MM.1S (cell line): Measurements from ENCODE around the gene PCDH1.

ENCODE experiments used
- DNase-seq: peaks from one replicate; pipeline ENCODE4 v3.0.0-alpha.2; 2015
- H2AFZ ChIP-seq: fragments of 300-600 bp; sonication (generic); 2 replicates; pipeline ENCODE4 v1.6.0; 2016; ENCODE audit warnings: antibody characterized with exemption, low read length
- H3F3A ChIP-seq: fragments of 300-600 bp; sonication (generic); 2 replicates; pipeline ENCODE4 v1.6.1; 2016; ENCODE audit warnings: mild to moderate bottlenecking, antibody characterized with exemption, low read length, moderate library complexity, mixed read lengths; ENCODE audit not compliant: insufficient read depth
- H3K27ac ChIP-seq: fragments of 300-600 bp; sonication (generic); 2 replicates; pipeline ENCODE4 v1.5.1; 2016; ENCODE audit warnings: mild to moderate bottlenecking, low read length
- H3K27me3 ChIP-seq: fragments of 300-600 bp; sonication (generic); replicated peaks from 2 replicates; pipeline ENCODE4 v1.6.0; 2016; ENCODE audit warnings: low read length; ENCODE audit not compliant: insufficient read depth
- H3K36me3 ChIP-seq: fragments of 300-600 bp; sonication (generic); replicated peaks from 2 replicates; pipeline ENCODE4 v1.6.1; 2016; ENCODE audit warnings: mild to moderate bottlenecking, low read length, mixed read lengths; ENCODE audit not compliant: insufficient read depth
- H3K4me1 ChIP-seq: fragments of 300-600 bp; sonication (generic); 2 replicates; pipeline ENCODE4 v1.6.1; 2016; ENCODE audit warnings: low read length, mixed read lengths
- H3K4me2 ChIP-seq: fragments of 300-600 bp; sonication (generic); 2 replicates; pipeline ENCODE4 v1.6.0; 2016; ENCODE audit warnings: low read depth, low read length
- H3K4me3 ChIP-seq: fragments of 300-600 bp; sonication (generic); 2 replicates; pipeline ENCODE4 v1.5.1; 2016; ENCODE audit warnings: low read length, mixed read lengths
- H3K79me2 ChIP-seq: fragments of 300-600 bp; sonication (generic); 2 replicates; pipeline ENCODE4 v1.6.1; 2016; ENCODE audit warnings: mixed run types, low read length, mixed read lengths
- H3K9ac ChIP-seq: fragments of 300-600 bp; sonication (generic); 2 replicates; pipeline ENCODE4 v1.6.1; 2016; ENCODE audit warnings: low read length, mixed read lengths
- H3K9me2 ChIP-seq: fragments of 300-600 bp; sonication (generic); replicated peaks from 2 replicates; pipeline ENCODE4 v1.6.1; 2016; ENCODE audit warnings: mild to moderate bottlenecking, low read length, mixed read lengths; ENCODE audit not compliant: insufficient read depth
- H3K9me3 ChIP-seq: fragments of 300-600 bp; sonication (generic); replicated peaks from 2 replicates; pipeline ENCODE4 v1.6.1; 2016; ENCODE audit warnings: mild to moderate bottlenecking, low read length, mixed read lengths; ENCODE audit not compliant: insufficient read depth
- H4K20me1 ChIP-seq: fragments of 300-600 bp; sonication (generic); 2 replicates; pipeline ENCODE4 v1.6.1; 2016; ENCODE audit warnings: mild to moderate bottlenecking, low read length, moderate library complexity, mixed read lengths; ENCODE audit not compliant: insufficient read depth
- CTCF ChIP-seq: fragments of 300-600 bp; sonication (generic); IDR thresholded peaks from 2 replicates; pipeline ENCODE4 v1.5.1; 2016; ENCODE audit warnings: antibody characterized with exemption, low read length, mixed read lengths
- EZH2 ChIP-seq: fragments of 300-600 bp; sonication (generic); optimal IDR thresholded peaks from 2 replicates; pipeline ENCODE3; 2017; ENCODE audit warnings: low read depth, mild to moderate bottlenecking, antibody characterized with exemption, low read length, mixed read lengths
- EZH2phosphoT487 ChIP-seq: fragments of 300-600 bp; sonication (generic); IDR thresholded peaks from 2 replicates; pipeline ENCODE4 v1.6.1; 2018; ENCODE audit warnings: antibody characterized with exemption, low read length

The PCDH1 gene

GRCh38 chr5:141804475-141804874 is 73.7 kb downstream of the PCDH1 start:
- Histone ChIP-seq H3F3A (no peaks in the 10 kb centered on the region), H3K4me3 (no peak overlapping the region), H2AFZ (no peak overlapping the region), H3K27me3 (no peaks in the 10 kb centered on the region), H3K36me3 (no peaks in the 10 kb centered on the region), H3K4me1 (no peaks in the 10 kb centered on the region), H3K9me2 (no peaks in the 10 kb centered on the region), H3K4me2 (no peak overlapping the region), H4K20me1 (no peaks in the 10 kb centered on the region), H3K79me2 (no peaks in the 10 kb centered on the region), H3K9me3 (no peaks in the 10 kb centered on the region), H3K27ac (no peak overlapping the region), H3K9ac (no peak overlapping the region)
- TF ChIP-seq EZH2 = no peak
- no peak for TF ChIP-seq CTCF
- no peak for TF ChIP-seq EZH2phosphoT487
- DNase-seq = no peak
